ENCODE results near the gene SEMA6B.

Gene SEMA6B

GRCh38 chr19:4493929-4494690 lies 65.4 kb downstream of the SEMA6B start:
- TF ChIP-seq EZH2phosphoT487 (IDR thresholded peaks at IDR 0.05; ENCODE audit: borderline replicate concordance, low read length) (no peak), CTCF (IDR thresholded peaks at IDR 0.05; ENCODE audit: low read depth, low read length, poor library complexity, severe bottlenecking) (no peak)

GRCh38 chr19:4493104-4493928 lies 66.2 kb downstream of the SEMA6B start:
- Histone ChIP-seq H3K27me3 (ENCODE audit: control insufficient read depth, low read length) (no peaks in the 10 kb centered on the region), H3K79me2 (ENCODE audit: control insufficient read depth, low read length) (no peaks in the 10 kb centered on the region), H3F3A (ENCODE audit: control insufficient read depth, insufficient read depth) (no peaks in the 10 kb centered on the region), H3K9me3 (ENCODE audit: control insufficient read depth, insufficient read depth, low read length) (no peaks in the 10 kb centered on the region), H3K4me3 (ENCODE audit: low read length) (no peak overlapping the region), H4K20me1 (ENCODE audit: control insufficient read depth, insufficient read depth, low read depth, low read length) (no peaks in the 10 kb centered on the region), H3K4me2 (ENCODE audit: low read length) (no peak overlapping the region), H3K27ac (ENCODE audit: low read depth, low read length) (no peak overlapping the region), H3K4me1 (ENCODE audit: control insufficient read depth, low read length) (no peaks in the 10 kb centered on the region), H3K36me3 (ENCODE audit: control insufficient read depth, low read length) (peaks cover 44% of the 10 kb centered on the region), H3K9me2 (replicated peaks; ENCODE audit: control insufficient read depth, low read length) (no peaks in the 10 kb centered on the region)
- TF ChIP-seq CTCF (IDR thresholded peaks at IDR 0.05; ENCODE audit: low read depth, low read length, poor library complexity, severe bottlenecking) (no peak), EZH2phosphoT487 (IDR thresholded peaks at IDR 0.05; ENCODE audit: borderline replicate concordance, low read length) (no peak)

More at GRCh38 chr19:4493929-4494690, 65.4 kb downstream of the SEMA6B start:
- Histone ChIP-seq H3K4me2 (ENCODE audit: low read length) (no peak overlapping the region), H3K27me3 (ENCODE audit: control insufficient read depth, low read length) (no peaks in the 10 kb centered on the region), H3K9me2 (replicated peaks; ENCODE audit: control insufficient read depth, low read length) (no peaks in the 10 kb centered on the region), H3K79me2 (ENCODE audit: control insufficient read depth, low read length) (no peaks in the 10 kb centered on the region), H3F3A (ENCODE audit: control insufficient read depth, insufficient read depth) (no peaks in the 10 kb centered on the region), H3K36me3 (ENCODE audit: control insufficient read depth, low read length) (peaks cover 44% of the 10 kb centered on the region), H3K4me1 (ENCODE audit: control insufficient read depth, low read length) (no peaks in the 10 kb centered on the region), H3K27ac (ENCODE audit: low read depth, low read length) (no peak overlapping the region), H3K9me3 (ENCODE audit: control insufficient read depth, insufficient read depth, low read length) (no peaks in the 10 kb centered on the region), H4K20me1 (ENCODE audit: control insufficient read depth, insufficient read depth, low read depth, low read length) (no peaks in the 10 kb centered on the region), H3K4me3 (ENCODE audit: low read length) (no peak overlapping the region)

Data from DOHH2 (cell line).